GM18951 (cell line): ENCODE measurements around the gene LRTM1.

Source experiments
- POLR2A ChIP-seq: IDR thresholded peaks from 4 replicates; pipeline ENCODE4 v1.6.1; 2011; ENCODE audit warnings: mild to moderate bottlenecking; ENCODE audit not compliant: insufficient read length, insufficient read depth; ENCODE audit errors: extremely low read depth
- in situ Hi-C: fragments of 300-500 bp; cut with MboI; formaldehyde crosslinking; loops from one replicate; pipeline ENCODE4 v1.12.0; 2022; ENCODE audit warnings: low sequenced_read_pairs, mixed read lengths, inconsistent platforms; ENCODE audit not compliant: unreplicated experiment

LRTM1 gene

GRCh38 chr3:54928046-54928770 lies at the start of gene LRTM1:
TSS of gene LRTM1 (minus strand) at chr3:54928059. CDS start at chr3:54927911, 148 bp downstream.
- TF ChIP-seq POLR2A: no peak
- in situ Hi-C loops: no loop called here

DNA sequence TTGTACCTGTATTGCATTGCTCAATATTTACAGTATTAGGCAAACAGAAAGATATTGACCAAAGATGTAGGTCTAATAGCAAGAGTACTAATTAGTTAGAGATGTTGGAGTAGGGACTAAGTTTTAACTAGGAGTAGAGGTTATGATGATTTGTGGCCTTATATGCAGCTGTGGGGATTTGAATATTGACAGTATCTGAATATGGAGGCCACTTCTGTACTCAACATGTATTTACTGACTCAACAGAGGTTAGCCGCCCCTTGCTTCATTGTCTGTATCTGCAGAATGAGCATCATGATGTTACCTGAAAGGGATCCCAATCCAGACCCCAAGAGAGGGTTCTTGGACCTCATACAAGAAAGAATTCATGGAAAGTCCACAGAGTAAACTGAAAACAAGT lies 49.6 kb upstream of the LRTM1 start:
- in situ Hi-C loops: no loop called here
- no peak for TF ChIP-seq POLR2A

DNA sequence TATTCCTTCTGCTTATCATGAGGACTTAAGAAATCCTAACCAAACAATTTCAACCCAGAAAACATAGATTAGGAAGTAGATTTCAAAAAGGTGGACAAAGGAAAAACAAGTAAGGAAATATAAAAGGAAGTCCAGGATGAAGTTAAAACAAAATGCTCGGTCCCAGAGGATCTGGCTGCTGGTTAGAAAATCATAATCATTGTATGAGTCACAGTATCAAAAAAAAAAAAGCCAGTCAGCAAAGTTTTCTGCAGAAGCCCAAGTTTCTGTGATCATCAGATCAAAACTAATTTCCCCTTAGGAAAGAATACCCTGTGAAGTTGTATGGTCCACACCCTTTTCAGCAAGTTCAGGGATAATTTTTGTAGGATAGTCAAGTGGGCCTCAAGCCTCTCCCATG lies 43.0 kb upstream of the LRTM1 start:
- in situ Hi-C loops: no loop called here
- no peak for TF ChIP-seq POLR2A

- TF ChIP-seq POLR2A: no peak
- in situ Hi-C loops: no loop called here
Observed at GRCh38 chr3:54969652-54970051, 41.8 kb upstream of the LRTM1 start.

DNA sequence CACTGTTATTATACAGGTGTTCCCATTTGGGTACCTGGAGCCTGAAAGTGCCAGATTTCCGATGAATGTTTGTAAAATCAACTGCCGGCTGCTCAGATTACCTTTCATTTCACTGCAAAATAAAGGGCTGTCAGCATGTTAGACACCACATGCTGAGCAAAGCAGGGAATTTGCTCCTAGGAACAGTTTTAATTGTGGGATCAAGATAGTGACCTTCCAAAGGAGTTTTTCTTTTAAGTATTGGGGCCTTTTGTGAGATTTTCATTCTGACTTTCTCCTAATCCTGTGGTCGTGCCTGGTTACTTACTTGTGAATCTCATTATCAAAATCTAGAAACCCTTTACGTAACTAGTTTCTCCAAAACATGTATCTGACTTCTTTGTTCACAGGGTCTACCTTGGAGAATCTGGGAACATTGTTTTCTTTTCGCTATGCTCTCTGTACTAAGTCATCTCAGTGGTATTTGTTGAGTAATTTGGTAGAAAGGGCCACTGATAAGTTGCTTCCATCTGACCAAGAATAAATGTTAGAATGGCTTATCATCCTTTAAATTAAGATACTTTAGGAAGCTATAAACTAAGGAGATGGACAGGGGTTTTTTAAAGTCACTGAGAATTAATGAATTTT lies 40.8 kb upstream of the LRTM1 start:
- TF ChIP-seq POLR2A: no peak
- in situ Hi-C loops: no loop called here

DNA sequence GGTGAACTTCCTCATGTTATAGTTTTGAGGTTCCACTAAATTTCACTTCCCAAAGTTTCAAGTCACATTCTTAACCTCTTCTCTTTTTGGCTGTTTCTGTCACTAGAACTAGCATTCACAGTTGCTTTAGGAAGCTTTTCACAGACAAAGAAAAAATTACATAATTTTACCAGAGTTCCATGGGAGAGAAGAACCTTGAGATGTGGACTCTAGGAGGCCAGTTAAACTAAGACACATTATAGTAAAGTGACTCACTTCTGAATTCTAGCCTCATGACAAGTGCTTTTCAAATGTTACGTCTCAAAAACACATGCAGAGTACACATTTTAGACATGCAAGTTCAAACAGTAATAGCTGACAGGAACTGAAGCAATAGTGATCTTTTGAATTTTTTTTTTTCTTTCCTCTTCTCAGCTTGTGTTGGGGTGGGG lies 39.9 kb upstream of the LRTM1 start:
- no peak for TF ChIP-seq POLR2A
- in situ Hi-C loops: no loop called here

- in situ Hi-C loops: no loop called here
- TF ChIP-seq POLR2A: no peak
Observed at GRCh38 chr3:54966979-54967378, 39.1 kb upstream of the LRTM1 start.

GRCh38 chr3:54965746-54966145 lies 37.9 kb upstream of the LRTM1 start:
- in situ Hi-C loops: no loop called here
- TF ChIP-seq POLR2A: no peak

DNA sequence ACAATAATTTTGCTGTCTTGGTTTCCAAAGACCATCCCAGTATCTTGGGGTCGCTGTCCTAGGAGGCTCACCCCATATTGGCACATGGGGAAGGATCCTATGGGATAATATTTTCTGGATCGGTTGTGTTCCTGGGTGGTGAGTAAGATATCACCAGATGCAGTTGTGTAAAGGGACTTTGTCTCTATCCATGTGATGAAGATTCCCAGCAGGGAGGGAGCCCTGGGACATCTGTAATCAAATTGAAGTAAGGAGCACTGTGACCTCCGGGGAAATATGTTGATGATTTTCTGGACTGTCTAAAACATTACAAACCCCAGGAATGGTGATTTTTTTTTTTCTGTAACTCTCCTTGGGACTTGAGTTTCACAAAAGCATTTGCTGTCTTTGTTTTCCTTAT lies 36.2 kb upstream of the LRTM1 start:
- TF ChIP-seq POLR2A: no peak
- in situ Hi-C loops: no loop called here

DNA sequence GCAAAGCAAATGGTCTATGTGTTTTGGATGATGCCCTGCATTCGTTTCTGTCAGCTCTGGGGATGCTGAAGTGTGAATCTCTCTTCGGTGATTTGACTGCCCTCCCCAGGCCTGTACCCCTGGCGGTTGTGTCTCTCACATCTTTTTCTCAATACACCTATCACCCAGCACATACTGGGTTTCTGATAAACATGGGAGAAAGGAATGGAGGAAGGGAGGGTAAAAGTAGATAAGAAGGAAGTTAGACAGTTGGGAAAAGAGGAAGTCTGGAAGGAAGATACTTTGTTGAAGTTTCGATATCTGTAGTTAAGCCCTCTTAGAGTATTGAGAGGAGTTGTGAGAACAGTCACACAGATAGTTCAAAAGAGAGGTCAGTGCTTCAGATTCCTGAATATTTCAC lies 35.8 kb upstream of the LRTM1 start:
- no peak for TF ChIP-seq POLR2A
- in situ Hi-C loops: no loop called here

- TF ChIP-seq POLR2A: no peak
- in situ Hi-C loops: no loop called here
Observed at GRCh38 chr3:54962200-54962599, 34.3 kb upstream of the LRTM1 start.

DNA sequence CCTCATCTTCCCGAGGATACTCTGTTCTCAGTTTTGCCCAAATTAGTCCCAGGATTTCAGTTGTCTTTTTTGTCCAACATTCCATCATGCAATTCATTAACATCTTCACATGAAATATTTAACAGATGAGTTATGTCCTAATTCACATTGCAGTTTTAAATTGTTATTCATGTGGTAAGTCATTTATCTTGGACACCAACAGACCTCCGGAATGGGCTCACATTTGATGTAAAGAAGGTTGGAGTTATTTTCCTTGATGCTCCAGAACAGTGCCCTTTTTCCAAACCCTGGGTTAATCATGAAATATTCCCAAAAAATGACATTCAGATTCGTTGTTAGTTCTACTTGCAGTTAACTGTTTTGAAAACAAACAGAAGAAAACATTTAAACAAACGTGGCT lies 32.8 kb upstream of the LRTM1 start:
- TF ChIP-seq POLR2A: no peak
- in situ Hi-C loops: no loop called here

GRCh38 chr3:54960082-54960481 lies 32.2 kb upstream of the LRTM1 start:
- in situ Hi-C loops: no loop called here
- no peak for TF ChIP-seq POLR2A

- in situ Hi-C loops: no loop called here
- no peak for TF ChIP-seq POLR2A
Observed at GRCh38 chr3:54957711-54958110, 29.9 kb upstream of the LRTM1 start.

GRCh38 chr3:54955941-54956340 lies 28.1 kb upstream of the LRTM1 start:
- in situ Hi-C loops: no loop called here
- no peak for TF ChIP-seq POLR2A

- TF ChIP-seq POLR2A: no peak
Observed at GRCh38 chr3:54955496-54955895, 27.6 kb upstream of the LRTM1 start.

More at GRCh38 chr3:54955496-54955895, 27.6 kb upstream of the LRTM1 start:
- in situ Hi-C loops: no loop called here
